ENCODE data around the gene IDE.
"Not testable (repeated sequence)": the region's sequence is repeated elsewhere in the genome, so short reads cannot be mapped to it uniquely, and the experiment has no call there.

IDE gene

GRCh38 chr10:92408017-92408361 lies 165.9 kb downstream of the IDE start:
- no peak overlapping the region for H3K27ac ChIP-seq
- TF ChIP-seq CTCF (conservative IDR thresholded peaks at IDR 0.05) (no peak), ZFX (IDR thresholded peaks at IDR 0.05) (no peak)

- H3K27ac ChIP-seq: no peak overlapping the region
- TF ChIP-seq CTCF (conservative IDR thresholded peaks at IDR 0.05) (no peak), ZFX (IDR thresholded peaks at IDR 0.05) (no peak)
Observed at GRCh38 chr10:92407305-92408016, 166.4 kb downstream of the IDE start.

- H3K27ac ChIP-seq: no peak overlapping the region
- no peak for TF ChIP-seq ZFX (IDR thresholded peaks at IDR 0.05)
- TF ChIP-seq CTCF (conservative IDR thresholded peaks at IDR 0.05): no peak
Observed at GRCh38 chr10:92405419-92405924, 168.4 kb downstream of the IDE start.

DNA sequence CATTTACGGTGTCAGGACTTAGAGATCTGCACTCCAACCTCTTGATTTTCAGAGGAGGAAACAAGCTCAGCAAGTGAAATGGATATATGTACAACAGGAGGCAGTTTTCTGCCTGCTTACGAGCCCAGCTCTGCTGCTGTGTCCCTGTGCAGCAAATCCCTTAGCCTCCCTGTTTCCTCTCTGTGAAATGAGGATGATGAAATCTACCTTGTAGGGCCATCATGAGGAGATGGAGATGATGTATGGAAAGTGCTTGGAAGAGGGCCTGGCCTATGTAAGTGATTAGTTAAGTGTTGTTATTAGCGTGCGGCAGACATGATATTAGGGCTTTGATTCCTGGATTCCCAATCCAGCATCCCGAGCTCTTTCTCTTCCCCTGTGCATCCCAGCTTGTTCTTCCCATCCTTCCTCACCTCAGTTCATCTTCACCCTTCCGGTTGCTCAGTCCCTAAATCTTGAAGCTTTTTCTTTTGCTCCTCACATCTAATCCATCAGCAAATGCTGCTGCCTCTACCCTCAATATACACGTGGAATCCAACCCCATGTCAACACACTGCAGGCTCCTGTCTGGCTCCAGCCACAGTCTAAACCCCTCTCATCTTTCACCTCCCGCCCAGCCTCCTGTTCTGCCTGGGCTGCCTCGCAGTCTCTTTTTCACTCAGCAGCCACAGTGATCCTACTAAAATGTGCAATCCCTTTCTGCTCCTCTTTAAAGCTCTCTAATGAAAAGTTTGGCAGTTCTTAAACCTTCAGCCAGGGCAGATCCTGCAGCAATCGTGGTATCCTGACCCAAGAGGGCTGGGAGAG lies 169.1 kb downstream of the IDE start:
- H3K27ac ChIP-seq: no peak overlapping the region
- TF ChIP-seq ZFX (IDR thresholded peaks at IDR 0.05) (no peak), CTCF (conservative IDR thresholded peaks at IDR 0.05) (no peak)

DNA sequence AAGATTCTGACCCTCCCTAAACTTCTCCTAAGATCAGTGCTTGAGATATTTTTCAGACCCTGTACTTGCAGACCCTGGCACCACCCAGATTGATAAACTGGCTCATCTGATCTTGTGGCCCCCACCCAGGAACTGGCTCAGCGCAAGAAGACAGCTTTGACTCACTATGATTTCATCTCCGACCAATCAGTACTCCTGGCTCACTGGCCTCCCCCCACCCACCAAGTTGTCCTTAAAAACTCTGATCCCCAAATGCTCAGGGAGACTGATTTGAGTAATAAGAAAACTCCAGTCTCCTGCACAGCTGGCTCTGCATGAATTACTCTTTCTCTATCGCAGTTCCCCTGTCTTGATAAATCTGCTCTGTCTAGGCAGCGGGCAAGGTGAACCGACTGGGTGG lies 171.7 kb downstream of the IDE start:
- H3K27ac ChIP-seq: not testable (repeated sequence)
